HG03095 (cell line): ENCODE measurements around the gene RHO.

ENCODE experiments used
- ATAC-seq: cut with Tn5 transposase; IDR thresholded peaks from one replicate; pipeline ENCODE4 v1.9.1; 2021; ENCODE audit warnings: moderate library complexity; ENCODE audit not compliant: unreplicated experiment

The RHO gene

DNA sequence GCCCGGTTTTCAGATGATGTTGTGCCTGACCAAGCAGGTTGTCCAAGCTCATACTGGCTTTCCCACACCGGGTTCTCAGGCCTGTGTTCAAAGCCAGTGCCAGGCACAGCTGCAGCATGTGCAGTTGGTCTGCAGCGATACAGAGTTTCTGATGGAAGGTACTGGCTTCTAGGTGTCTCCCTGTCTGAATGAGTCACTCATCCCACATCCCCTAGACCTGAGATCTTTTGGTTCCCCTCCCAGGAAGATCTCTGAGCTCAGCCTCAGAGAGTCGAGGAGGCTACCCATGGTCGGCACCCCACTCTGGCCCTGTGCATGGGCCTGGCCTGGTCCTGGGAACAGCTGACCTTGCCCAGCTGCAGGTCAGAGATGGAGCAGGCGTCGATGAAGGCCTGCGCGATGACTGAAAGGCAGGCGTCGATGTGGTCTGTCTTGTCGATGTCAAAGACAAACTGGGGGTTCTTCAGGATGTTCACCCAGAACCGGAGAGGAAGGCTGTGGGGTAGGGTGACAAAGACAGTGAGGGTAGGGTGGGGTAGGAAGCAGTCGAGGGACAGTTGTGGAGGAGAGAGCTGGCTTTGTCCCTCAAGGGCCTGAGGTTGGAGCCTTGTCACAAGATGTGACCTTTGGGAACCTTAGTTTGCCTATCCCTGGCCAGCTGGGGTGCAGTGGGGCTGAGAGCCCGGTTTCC is 29.8 kb downstream of the RHO start:
- no peak for ATAC-seq

DNA sequence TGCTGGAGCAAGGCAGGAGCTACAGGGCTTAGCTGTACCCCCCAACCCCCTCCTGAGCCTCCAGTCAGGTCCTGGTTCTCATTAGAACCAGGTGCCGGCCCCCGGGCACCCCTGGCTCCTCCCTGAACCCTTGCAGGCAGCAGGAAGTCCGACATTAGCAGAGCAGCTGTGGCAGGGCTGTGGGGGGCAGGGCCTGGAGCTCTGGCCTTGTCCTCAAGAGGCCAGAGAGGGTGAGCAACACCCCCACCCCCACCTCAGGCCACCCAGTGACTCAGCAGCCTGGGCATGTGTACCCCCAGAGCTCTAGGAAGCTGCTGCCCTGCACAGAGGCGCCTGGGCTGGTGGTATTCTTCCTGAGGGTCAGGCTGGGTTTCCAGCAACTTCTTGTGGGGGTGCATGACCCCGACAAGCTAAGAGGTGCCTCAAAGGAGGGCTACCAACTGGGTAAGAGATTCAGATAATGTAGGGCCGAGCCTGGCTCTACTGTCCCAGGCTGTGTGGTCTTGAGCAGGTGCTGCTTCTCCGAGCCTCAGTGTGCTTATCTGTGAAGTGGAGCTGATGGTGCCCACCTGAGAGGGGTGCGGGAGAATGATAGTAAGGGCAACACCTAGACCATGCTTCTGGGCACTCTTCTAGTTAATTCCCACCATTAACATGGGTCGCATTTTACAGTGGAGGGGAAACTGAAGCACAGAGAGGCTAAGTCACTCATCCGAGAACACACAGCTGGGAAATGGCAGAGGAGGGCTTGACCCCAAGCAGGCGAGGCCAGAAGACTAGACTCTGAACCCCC is 30.5 kb downstream of the RHO start:
- ATAC-seq: no peak

DNA sequence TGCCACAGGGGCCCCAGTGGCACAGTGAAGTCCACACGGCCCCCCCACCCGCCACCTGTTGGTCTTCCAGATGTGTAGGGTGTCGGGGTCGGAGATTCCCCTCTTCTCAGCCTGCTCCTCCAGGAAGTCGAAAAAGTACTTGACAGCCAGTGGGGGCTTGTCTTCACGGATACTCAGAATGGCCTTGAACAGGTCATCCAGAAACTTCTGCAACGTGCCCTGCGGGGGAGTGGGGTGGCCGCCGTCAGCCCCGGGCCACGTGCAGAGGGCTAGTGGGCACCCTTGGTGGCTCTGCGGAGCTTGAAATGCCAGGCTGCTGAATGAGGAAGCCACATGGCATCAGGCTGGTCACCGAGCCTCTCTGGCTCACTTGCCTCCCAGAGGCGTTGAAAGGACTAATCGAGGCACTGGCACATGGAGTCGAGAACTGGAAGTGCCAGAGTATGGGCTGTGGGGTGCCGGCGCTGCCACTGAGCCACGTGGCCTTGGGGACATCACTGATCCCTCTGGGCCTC is 31.2 kb downstream of the RHO start:
- no peak for ATAC-seq

DNA sequence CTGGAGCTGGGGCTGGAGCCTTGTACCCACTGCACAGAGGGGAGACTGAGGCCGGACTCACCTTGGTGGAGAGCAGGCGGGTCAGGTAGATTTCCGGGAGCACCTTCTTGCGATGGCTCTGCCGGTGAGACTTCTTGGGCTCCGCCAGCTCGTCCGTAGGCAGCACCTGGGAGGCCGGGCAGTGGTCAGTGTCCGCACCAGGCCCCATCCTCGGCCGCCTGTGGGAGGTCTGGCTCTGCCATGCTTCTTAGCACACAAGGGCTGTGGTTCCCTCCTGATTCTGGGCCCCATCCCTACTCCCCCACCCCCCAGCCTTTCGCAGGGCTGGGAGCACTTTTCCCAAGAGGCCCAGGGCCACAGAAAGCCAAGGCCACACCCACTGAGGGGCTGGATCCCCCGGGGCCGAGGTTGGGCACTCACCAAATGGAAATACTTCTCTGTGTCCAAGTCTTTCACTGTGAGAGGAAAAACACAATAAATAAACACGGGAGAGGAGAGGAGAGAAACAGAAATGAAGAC is 31.9 kb downstream of the RHO start:
- no peak for ATAC-seq

DNA sequence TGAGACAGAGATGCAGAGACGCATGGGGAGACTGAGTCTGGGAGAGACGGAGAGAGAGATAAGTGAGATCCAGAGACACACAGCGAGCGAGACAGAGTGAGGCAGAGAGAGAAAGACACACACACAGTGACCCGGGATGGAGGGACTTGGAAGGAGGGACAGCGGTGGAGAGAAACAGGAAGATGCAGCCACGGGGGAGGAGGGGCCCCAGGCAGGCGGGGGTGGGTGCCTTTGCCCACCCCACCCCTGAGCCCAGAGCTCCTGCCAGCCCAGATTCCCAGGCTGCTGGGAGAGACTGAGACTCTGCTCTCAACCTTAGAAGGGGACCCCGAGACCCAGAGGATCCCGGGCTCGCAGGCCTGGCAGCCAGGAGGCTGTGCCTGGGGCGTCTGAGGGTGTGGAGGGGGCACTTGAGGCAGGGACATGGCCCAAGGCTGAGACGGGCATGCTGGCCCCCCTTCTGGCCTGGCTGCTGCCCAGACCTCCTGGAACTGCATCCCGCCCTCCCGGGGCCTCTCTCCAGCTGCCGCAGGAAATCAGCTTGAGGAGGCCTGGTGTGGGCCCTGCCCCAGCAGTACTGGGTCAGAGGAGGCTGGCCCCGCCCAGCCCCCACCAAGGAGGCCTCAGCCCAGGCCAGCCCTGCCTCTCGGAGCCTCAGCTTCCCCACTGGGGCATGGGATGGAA is 32.6 kb downstream of the RHO start:
- no peak for ATAC-seq

DNA sequence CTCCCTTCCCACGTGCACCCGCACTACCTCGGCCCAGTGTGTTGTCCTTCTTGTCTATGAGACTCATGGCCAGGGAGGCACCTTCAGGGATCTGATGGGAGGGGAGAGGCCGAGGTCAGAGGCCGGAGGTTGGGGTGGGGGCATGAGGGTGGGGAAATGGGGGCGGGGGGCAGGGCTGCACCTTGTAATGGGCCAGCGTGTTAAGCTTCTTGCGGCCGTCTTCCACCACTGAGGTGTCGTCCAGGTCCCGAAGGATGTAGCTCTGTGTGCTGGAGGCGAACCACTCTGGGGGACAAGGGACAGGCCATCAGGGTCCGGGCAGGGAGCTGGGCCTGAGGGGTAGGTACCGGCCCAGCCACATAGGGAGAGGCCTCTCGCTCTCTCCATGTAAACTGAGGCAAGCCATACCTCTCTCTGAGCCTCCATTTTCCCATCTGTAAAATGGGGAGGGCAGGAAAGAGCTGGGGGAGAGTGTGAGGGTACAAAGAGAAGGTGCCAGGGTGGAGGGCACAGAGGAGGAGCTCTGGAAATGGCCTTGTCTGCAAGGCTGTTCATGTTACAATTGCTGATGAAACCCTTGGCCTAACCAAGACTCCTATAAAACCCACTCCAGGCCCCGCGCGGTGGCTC is 33.3 kb downstream of the RHO start:
- no peak for ATAC-seq

DNA sequence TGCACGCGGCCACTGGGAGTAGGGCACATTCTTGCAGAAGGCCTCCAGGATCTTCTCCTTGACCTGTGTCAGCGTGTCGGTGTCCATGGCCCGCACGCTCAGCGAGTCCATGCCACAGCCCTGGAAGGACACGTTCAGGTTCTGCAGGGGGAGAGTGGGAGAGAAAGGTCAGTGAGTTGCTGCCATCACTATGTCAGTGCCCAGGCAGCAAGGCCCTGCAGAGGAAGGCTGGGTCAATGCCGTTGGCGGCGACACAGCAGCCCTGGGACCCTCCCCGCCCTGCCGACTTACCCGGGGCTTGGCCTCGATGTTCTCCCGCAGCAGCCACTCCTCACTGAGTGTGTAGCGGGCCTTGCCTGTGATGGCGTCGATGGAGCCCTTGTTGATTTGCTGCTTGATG is 34.4 kb downstream of the RHO start:
- ATAC-seq: no peak

DNA sequence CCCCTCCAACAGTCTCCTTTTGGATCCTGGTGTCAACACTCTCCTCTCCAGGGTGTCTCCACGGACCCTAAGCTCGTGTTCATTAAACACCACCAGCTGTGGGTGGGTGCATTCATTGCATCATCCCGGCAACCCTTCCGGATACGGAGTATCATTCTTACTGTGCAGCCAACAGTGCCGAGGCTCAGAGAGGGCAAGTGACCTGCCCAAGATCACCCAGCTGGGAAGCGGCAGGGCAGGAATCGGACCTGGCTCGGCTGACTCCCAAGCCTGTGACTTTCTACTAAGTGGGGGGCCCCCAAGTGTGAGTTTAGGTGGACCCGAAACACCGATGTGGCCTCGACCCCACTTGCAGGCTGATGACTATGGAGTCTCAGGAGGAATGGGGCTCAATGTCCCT is 34.9 kb downstream of the RHO start:
- ATAC-seq: no peak

DNA sequence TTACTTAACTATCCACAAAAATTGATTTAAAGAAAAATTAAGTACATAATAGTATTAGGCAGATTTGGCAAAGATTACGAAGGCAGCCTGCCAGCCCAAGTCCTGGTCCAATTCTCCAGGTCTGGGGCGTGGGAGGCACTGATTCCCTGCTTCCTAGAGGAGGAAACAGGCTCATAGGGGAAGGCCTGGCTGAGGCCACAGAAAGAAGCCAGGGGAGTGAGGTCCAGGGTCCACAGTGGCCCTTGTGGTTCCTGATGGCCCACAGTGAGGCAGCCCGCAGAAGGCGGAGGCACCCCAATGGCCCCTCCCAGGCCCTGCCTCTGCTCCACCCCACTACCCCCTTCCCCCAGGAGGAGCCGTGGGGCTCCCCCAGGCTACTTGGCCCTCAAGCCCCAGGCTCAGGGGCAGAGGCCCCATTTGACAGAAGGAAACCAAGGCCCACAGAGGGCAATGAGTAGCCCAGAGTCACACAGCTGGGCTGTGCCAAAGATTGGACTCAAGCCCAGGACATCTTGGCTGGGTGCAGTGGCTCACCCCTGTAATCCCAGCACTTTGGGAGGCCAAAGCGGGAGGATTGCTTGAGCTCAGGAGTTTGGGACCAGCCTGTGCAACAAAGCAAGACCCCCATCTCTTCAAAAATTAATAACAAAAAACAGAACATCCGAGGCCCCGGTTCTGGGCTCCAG is 35.6 kb downstream of the RHO start:
- no peak for ATAC-seq

DNA sequence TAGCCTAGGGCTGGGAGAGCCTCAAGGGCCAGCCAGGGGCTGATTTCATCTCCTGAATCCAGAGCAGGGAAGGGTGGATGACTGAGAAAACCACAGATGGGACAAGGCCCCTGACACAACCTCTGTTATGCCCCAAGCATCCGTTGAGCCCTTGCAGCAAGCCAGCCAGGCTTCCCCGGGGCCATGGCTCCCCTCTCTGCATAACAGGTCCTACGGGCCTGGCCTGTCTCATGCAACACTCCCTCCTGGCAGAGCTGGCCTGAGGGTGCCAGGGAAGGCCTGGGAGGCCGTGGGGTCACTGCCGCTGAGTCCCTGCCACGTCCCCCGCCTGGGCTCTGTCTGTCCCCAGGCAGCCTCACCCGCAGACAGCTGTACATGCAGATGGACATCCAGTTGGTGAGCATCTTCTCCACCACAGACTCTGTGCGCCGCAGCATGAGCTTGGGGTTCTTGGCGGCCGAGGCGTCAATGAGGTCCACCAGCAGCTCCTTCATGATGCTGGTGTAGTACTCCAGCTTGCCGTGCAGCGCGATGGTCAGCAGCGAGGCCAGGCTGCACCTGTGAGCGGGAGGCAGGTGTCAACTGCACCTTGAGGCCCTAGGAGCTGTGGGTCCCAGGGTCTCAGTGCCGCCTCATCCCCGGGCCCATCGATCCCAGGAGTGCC is 36.7 kb downstream of the RHO start:
- ATAC-seq: no peak

DNA sequence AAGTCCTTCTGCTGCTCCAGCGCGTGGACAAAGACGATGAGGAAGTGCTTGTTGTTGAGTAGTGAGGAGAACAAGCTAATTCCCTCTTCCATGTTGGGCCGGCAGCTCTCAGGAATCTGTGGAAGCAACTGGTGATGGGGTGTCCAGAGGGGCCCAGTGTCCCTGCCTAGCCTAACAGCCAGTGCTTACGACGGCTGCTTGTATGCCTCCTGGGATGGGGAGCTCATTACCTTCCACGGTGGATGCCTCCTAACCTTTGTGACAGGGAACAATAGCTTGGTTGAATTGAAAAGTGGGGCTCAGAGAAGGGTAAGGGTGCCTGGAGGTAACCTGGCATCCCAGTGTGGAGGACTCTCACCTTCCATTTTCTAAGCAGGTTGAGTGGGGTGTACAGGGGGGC is 37.5 kb downstream of the RHO start:
- ATAC-seq: no peak

DNA sequence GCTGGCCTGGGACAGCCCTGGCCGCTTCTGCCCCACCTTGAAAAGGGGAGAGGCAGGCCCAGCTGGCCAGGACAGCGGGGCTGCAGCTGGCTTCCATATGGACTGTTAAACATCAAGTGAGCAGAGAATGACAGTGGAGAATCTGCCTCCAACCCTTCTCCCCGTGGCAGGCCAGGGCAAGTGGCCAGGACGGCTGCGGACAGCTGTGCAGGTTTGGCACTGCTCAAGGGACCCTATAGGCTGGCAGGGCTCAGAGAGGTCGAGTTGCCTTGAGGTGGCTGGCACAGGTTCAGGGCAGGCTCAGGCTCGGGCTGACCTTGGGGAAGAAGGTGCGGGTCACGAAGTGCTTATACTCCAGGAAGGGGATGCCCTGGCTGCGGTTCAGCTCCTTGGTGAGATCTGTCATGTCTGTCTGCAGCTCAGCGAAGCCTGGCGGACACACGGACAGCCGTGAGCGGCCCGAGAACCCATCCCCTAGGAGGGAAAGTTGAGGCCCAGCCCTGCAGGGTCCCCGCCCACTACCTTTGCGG is 38.8 kb downstream of the RHO start:
- no peak for ATAC-seq

DNA sequence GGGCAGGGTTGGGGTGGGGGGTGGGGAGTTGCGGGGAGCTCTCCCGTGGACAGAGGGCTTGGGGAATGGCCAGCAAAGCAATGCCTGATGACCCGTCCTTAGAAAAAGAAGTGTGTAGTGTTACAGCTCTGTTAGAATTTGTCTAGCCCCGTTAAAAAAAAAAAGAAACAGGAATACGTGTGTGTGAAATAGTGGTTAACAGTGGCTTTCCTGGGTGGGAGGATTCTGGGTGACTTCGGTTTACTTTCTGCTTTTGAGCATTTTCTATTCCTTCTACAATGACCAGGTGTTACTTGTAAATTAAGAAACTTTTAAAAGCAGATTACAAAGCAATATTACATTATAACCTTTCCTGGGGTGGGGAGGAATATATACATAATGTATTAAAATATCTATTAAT is 39.5 kb downstream of the RHO start:
- no peak for ATAC-seq

DNA sequence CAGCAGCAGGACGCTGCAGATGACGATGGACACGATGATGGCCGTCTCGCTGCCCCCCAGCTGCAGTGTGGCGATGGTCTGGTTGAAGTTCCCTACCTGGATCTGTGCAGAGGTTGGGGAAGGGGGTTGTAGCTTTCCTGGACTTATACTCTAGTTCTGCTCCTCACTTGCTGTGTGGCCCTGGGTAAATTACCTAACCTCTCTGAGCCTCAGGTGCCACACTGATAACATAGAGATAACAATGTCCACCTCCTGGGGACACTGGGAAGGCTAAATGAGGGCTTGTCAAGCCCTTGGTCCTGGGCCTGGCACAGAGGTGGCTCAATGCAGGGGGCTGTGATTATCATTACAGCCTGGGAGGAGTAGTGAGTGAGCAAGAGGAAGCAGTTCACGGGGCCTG is 41.4 kb downstream of the RHO start:
- no peak for ATAC-seq

DNA sequence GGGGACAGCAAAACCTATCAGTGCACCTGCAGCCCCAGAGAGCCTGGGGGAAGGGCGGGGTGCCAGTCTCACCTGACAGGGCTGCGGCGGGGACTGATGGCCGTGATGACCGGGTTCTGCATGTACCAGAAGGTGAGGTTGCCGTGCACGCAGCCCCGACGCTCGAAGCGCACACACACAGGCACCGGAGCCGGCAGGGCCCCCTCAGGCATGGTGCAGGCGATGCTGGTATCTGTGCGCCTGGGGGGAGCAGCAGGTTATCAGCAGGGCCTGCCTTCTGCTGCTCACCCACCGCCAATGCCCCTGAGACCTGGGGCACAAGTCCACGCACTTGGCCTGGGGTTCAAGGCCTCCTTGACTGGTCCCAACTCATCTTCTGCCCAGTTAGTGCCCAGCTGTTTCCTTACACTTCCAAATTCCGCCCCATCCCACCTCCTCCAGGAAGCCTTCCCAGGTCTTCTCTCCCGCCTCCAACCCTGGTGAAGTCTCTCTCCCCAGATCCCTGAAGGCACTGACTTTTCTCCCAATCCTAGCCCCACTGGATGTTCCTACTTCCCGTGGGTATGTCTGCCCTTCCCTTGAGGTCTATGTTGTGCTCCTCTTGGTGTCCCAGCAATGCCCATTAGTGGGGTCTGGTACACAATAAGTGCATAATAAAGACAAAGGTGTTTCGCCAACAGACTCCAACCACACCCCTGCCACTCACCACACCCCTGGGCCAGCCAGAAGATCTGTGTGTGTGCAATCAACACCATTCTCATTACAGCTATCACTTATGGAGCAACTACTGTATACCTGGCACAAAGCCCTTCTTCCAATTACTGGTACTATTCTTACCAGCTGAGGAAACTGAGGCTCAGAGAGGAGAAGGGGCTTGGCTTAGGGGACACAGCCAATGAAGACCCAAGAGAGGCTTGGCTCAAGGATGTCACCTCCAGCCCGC is 43.4 kb downstream of the RHO start:
- ATAC-seq: no peak

DNA sequence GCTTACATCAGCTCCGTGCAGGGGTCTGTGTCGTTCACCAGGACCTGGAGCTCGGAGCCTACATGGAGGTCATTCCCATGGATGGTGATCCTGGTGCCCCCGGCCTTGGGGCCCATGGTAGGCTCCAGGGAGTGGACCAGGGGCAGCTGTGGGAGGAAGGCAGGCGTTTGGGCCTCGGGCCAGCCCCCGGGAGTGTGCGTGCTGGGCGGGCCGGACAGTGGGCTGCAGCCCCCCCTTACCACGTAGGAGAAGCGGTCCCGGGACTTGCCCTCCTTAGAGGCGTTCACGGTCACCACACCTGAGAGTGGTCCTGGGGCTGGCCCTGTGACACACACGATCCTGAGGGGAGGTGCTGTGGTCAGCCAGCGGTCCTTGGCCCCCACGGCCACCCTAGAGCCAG is 44.2 kb downstream of the RHO start:
- ATAC-seq: no peak

DNA sequence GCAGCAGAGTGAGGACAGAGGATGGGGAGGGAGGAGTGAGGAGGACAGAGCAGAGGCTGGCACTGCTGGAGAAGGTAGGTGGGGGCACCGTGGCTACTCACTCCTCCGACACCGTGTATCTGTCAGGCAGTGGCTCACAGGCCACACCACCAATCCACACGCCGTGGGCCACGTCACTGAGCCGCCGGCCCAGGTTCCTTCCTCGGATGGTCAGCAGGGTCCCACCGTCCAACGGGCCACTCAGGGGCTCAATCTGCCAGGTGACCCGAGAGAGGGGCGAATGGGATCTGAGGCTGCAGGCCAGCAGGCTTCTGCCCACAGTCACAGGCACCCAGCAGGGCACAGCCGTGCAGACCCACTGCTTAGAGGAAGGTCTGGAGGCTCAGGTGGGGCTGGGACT is 45.1 kb downstream of the RHO start:
- ATAC-seq: no peak

DNA sequence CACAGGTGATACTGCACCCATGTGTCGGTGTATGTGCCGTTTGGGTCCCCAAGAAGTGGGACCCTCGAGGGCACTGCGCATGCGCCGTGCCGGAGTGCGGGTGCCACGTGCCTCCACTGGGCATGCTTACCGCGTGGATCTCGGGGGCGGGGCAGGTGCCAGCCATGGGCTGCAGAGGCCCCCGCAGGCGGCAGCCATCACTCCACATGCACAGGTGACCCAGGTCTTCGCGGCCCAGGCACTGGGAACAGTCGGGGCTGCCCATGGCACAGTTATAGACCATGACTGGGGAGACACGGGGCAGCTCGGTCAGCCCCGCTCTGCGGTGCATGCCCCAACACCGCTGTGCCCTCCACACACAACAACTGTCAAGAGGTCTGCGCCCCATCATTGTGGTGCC is 45.8 kb downstream of the RHO start:
- no peak for ATAC-seq
